Activated CD4-positive, alpha-beta T cell treated with anti-CD3 and anti-CD28 coated beads, Interleukin-2, amount 10 ng/mL, durations not matched to agents 7 days and 5 days (primary cell): Measurements from ENCODE around the gene C2CD3. TPM values are rescaled to one million over a fixed set of nuclear protein-coding genes. Genes with fewer than 3 reads are reported as not detected.
"Not testable (repeated sequence)": the region's sequence is repeated elsewhere in the genome, so short reads cannot be mapped to it uniquely, and the experiment has no call there.

Experiments used
- CTCF ChIA-PET: fragments of 350-600 bp; sonication (Branson Sonifier 250); formaldehyde crosslinking; loops from one replicate; lab custom pipeline; 2021; ENCODE audit warnings: antibody characterized with exemption; lab: Charles Lee
- POLR2A ChIA-PET: fragments of 350-600 bp; sonication (Branson Sonifier 250); formaldehyde crosslinking; loops from one replicate; lab custom pipeline; 2021; ENCODE audit warnings: antibody characterized with exemption; lab: Charles Lee
- DNase-seq: peaks from one replicate; pipeline ENCODE4 v3.0.0-alpha.2; 2020
- H3K27ac Mint-ChIP-seq: one replicate; pipeline ENCODE4 v1.8.0; 2021; ENCODE audit warnings: mild to moderate bottlenecking, moderate library complexity, mixed read lengths
- H3K27me3 Mint-ChIP-seq: one replicate; pipeline ENCODE4 v1.8.0; 2021; ENCODE audit warnings: mixed read lengths
- H3K36me3 Mint-ChIP-seq: one replicate; pipeline ENCODE4 v1.8.0; 2021; ENCODE audit warnings: low read depth, mixed read lengths
- H3K4me1 Mint-ChIP-seq: one replicate; pipeline ENCODE4 v1.8.0; 2021; ENCODE audit warnings: mixed read lengths
- H3K4me3 Mint-ChIP-seq: one replicate; pipeline ENCODE4 v1.8.0; 2021; ENCODE audit warnings: mild to moderate bottlenecking, moderate library complexity, mixed read lengths
- H3K9me3 Mint-ChIP-seq: one replicate; pipeline ENCODE4 v1.8.0; 2021; ENCODE audit warnings: mixed read lengths
- total RNA-seq, 2 experiments: library from RNA; stranded (reverse); gene quantifications; one replicate each; pipeline ENCODE4 v1.2.3, GENCODE V29; 2021

Gene C2CD3
- total RNA-seq, 2 experiments from 2014 or later = 34.0 to 39.1 TPM

DNA sequence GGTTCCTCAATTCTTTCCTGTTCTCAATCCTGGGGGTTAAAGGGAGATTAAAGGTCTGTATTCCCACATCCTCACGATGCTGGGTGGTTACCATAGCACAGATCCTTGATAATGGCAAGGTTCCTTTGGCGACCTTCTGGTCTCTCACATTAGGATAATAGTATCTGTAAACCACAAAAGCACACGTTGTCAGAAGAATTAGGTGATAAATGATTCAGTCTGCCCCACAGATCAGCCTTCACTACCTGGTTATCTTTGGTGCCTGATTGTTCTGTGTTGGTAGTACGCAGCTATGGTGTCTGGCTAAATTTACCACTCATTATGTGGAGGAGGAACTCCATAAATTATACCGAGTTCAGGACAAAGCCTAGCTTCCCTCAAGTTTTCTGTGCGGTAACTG lies 78.4 kb downstream of the C2CD3 start:
- no peaks in the 10 kb centered on the region for H3K4me1 Mint-ChIP-seq
- H3K9me3 Mint-ChIP-seq = no peaks in the 10 kb centered on the region
- peaks cover 21% of the 10 kb centered on the region for H3K36me3 Mint-ChIP-seq
- H3K4me3 Mint-ChIP-seq = no peak overlapping the region
- CTCF ChIA-PET = no interaction called here
- no peak overlapping the region for H3K27ac Mint-ChIP-seq
- no peak for DNase-seq
- H3K27me3 Mint-ChIP-seq = no peaks in the 10 kb centered on the region
- POLR2A ChIA-PET = no interaction called here

DNA sequence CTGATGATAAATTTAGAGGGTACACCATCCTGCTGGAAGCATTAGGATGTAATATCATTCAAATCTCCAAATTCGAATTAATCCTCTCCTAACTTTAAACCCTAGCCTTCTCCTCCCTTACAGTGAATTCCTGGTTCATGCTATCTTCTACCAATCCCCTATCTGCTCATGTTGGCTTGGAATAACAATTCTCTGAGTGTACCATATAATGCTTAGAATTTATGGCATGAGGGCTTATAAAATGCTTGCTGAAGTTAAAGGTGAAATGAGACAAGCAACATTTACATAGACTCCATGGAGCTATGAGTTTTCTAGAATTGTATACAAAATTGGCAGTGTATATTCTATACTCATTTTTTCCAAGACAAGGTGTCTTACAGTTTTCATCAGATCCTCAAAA lies 79.3 kb downstream of the C2CD3 start:
- no peak overlapping the region for H3K4me3 Mint-ChIP-seq
- ChIA-PET POLR2A (no interaction called here), CTCF (no interaction called here)
- H3K36me3 Mint-ChIP-seq = peaks cover 21% of the 10 kb centered on the region
- H3K4me1 Mint-ChIP-seq = no peaks in the 10 kb centered on the region
- no peak for DNase-seq
- no peaks in the 10 kb centered on the region for H3K9me3 Mint-ChIP-seq
- no peaks in the 10 kb centered on the region for H3K27me3 Mint-ChIP-seq
- no peak overlapping the region for H3K27ac Mint-ChIP-seq

DNA sequence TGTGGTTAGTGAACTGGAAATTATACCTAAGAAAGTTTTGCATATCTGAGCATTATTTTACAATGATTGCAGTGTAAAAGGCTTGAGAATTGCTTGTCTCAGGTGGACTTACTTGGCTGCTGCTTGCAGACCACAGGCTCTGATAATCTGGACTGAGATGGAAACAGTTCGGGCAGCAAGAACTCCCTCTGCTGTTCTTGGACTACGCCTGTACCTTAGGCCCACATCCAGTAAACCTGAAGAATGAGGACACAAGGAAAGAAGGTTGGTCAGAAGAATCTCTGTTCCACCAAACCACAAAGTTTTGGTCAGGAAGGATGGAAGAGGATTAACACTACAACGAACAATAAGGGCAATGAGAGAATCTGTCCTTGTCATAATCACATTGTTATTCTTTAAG lies 80.1 kb downstream of the C2CD3 start:
- CTCF ChIA-PET = no interaction called here
- Mint-ChIP-seq H3K27me3 (no peaks in the 10 kb centered on the region), H3K4me1 (no peaks in the 10 kb centered on the region), H3K27ac (no peak overlapping the region), H3K36me3 (peaks cover 20% of the 10 kb centered on the region), H3K9me3 (no peaks in the 10 kb centered on the region), H3K4me3 (no peak overlapping the region)
- POLR2A ChIA-PET = no interaction called here
- DNase-seq = no peak

DNA sequence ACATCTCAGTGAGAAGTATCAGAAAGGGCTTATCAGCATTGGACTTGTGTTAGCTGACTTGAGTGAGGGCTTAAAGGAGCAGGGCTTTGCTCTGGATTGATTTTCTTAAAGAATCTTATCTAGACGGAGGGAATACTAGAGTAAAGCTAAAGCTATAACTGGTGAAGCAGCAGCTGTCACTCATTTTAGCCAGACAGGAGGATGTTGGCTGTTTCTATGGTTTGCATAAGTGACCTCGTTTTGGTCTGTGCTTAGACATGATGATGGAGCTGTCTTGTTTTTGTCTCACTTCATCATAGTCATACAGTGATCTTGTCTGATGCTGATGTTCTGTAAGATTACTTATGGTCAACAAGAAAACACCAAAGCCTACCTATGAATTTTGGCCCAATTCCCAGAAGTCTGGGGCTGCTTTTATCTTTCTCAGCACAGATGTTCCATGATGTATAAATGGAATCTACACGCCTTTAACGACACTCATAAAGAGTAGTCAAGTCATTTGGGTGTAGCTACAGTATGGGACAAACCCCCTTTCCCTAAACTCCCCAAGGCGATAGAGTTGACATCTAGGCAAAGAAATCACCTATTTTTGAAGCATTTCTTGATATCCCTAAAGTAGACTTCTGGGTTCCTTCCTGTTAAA lies 84.4 kb downstream of the C2CD3 start:
- POLR2A ChIA-PET = no interaction called here
- Mint-ChIP-seq H3K36me3 (peaks cover 35% of the 10 kb centered on the region), H3K27ac (no peak overlapping the region), H3K27me3 (no peaks in the 10 kb centered on the region), H3K9me3 (peaks cover 2% of the 10 kb centered on the region), H3K4me1 (peaks cover 1% of the 10 kb centered on the region), H3K4me3 (no peak overlapping the region)
- CTCF ChIA-PET = interaction anchor here (1.0 to 1.2 kb wide), 2 partner anchors 12 to 16 kb away, joined by 3 read pairs; no protein-coding TSS in a partner anchor
- DNase-seq = no peak

DNA sequence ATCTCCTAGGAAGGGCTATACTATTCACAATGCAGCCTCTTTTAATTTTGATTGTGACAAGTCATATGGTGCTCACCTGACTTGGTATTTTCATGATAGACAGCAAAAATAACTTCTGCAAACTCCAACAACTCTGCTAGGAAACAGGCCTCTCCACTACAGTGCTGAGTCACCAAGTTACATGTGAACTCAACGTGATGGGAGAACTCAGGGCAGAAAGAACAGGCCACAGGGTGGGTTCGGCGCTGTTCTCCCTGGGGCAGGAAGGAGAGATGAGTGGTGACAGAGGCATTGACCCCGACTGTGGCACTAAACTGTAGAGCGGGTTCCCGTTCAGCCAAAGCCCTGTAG lies 85.3 kb downstream of the C2CD3 start:
- H3K9me3 Mint-ChIP-seq = peaks cover 2% of the 10 kb centered on the region
- no peak for DNase-seq
- no peak overlapping the region for H3K27ac Mint-ChIP-seq
- no peak overlapping the region for H3K4me3 Mint-ChIP-seq
- H3K27me3 Mint-ChIP-seq = no peaks in the 10 kb centered on the region
- H3K36me3 Mint-ChIP-seq = peaks cover 36% of the 10 kb centered on the region
- CTCF ChIA-PET = interaction anchor here (1.0 kb wide), 1 partner anchor 15 kb away, joined by 3 read pairs; no protein-coding TSS in a partner anchor
- H3K4me1 Mint-ChIP-seq = peaks cover 1% of the 10 kb centered on the region
- POLR2A ChIA-PET = no interaction called here

DNA sequence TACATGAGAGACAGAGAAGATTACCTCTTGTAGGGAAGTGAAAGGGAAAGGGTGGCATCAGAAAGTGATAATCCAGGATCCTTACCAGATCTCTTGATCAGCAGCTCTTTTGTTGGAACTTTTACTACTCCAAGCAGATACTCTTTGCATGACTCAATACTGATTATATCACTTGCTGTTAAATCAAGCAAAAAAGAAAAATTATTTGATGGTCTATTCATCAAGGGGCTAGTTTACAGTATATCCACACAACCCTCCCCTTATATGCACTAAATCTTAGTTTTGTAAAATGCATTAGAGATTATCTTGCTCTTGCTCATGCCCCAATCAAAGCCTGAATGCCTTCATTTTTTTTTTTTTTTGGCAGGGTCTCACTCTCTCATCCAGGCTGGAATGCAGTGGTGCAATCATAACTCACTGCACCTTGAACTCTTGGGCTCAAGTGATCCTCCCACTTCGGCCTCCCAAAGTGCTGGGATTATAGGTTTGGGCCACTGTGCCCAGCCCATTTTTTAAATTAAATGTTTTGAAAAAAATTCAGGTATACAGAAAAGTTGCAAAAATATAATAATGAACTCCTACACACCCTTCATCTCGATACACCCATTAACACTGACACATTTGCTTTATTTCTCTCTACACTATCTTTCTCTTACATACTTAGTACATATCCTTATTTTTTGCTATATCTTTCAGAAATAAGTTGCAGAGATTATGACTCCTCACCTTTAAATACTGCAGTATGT lies 85.8 kb downstream of the C2CD3 start:
- POLR2A ChIA-PET = no interaction called here
- no peak overlapping the region for H3K27ac Mint-ChIP-seq
- CTCF ChIA-PET = interaction anchor here (1.0 kb wide), 1 partner anchor 15 kb away, joined by 3 read pairs; no protein-coding TSS in a partner anchor
- no peaks in the 10 kb centered on the region for H3K27me3 Mint-ChIP-seq
- H3K9me3 Mint-ChIP-seq = peaks cover 2% of the 10 kb centered on the region
- DNase-seq = no peak
- peaks cover 1% of the 10 kb centered on the region for H3K4me1 Mint-ChIP-seq
- no peak overlapping the region for H3K4me3 Mint-ChIP-seq
- H3K36me3 Mint-ChIP-seq = peaks cover 39% of the 10 kb centered on the region

DNA sequence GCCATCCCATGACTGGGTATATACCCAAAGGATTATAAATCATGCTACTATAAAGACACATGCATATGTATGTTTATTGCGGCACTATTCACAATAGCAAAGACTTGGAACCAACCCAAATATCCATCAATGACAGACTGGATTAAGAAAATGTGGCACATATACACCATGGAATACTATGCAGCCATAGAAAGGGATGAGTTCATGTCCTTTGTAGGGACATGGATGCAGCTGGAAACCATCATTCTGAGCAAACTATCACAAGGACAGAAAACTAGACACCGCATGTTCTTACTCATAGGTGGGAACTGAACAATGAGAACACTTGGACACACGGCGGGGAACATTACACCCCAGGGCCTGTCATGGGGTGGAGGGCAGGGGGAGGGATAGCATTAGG lies 86.9 kb downstream of the C2CD3 start:
- H3K9me3 Mint-ChIP-seq, POLR2A ChIA-PET, CTCF ChIA-PET: not testable (repeated sequence)

DNA sequence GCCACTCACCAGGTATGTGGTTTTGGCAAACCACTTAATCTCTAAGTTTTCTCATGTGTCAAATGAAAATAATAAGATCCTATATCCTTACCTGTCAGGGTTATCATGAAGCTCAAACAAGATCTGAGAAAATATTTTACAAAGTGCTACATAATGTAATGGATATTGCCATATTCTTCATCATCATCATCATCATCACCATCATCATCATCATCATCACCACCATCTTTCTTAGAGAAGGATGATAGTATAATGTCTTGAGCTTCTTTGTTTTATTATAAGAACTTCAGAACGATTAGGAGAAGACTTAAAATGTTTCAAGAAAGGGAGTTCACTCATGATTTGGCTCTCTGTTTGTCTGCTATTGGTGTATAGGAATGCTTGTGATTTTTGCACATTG lies 89.4 kb downstream of the C2CD3 start:
- no peak for DNase-seq
- H3K4me3 Mint-ChIP-seq = no peak overlapping the region
- no peaks in the 10 kb centered on the region for H3K27me3 Mint-ChIP-seq
- peaks cover 2% of the 10 kb centered on the region for H3K9me3 Mint-ChIP-seq
- peaks cover 58% of the 10 kb centered on the region for H3K36me3 Mint-ChIP-seq
- ChIA-PET POLR2A (no interaction called here), CTCF (no interaction called here)
- peaks cover 1% of the 10 kb centered on the region for H3K4me1 Mint-ChIP-seq
- H3K27ac Mint-ChIP-seq = no peak overlapping the region

More for the DNA sequence above, 86.9 kb downstream of the C2CD3 start:
- H3K36me3 Mint-ChIP-seq = peaks cover 39% of the 10 kb centered on the region
- not testable (repeated sequence) for DNase-seq, H3K27me3 Mint-ChIP-seq, H3K4me3 Mint-ChIP-seq, H3K27ac Mint-ChIP-seq, H3K4me1 Mint-ChIP-seq

DNA sequence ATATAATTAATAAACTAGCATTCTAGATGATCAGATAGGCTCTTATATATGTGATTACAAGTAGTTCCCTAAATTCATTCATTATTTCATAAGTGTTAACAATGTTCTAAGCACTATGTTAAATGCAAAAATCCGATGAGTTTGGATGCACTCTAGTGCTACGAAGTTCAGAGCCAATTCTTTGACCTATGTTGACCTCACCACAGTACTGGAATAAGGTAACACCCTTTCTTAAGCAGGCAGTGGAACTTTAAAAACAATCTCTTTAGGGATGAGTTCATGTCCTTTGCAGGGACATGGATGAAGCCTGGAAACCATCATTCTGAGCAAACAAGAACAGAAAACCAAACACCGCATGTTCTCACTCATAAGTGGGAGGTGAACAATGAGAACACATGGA lies 93.6 kb downstream of the C2CD3 start:
- POLR2A ChIA-PET = no interaction called here
- Mint-ChIP-seq H3K27ac (no peak overlapping the region), H3K36me3 (peaks cover 48% of the 10 kb centered on the region), H3K9me3 (no peaks in the 10 kb centered on the region), H3K4me3 (no peak overlapping the region), H3K4me1 (no peaks in the 10 kb centered on the region), H3K27me3 (no peaks in the 10 kb centered on the region)
- DNase-seq = no peak
- CTCF ChIA-PET = no interaction called here

DNA sequence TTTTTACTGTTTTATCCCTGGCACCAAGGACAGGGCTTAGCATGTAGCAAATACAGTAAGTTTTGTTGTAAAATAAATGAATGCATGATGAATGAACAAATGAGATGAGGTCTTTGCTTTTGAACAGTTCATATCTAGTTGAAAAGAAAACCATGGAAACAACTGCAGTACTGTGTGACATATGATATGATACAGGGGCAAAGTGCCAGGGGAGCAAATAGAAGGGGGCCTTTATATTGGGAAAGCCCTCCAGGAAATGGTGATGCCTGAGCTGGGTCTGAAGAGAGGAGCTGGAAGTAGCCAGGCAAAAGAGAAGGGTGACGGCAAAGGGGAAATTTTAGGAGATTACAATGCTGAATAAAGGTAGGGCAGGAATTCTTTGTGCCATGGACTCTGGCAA lies 98.1 kb downstream of the C2CD3 start:
- Mint-ChIP-seq H3K27me3 (no peaks in the 10 kb centered on the region), H3K4me3 (no peak overlapping the region), H3K9me3 (no peaks in the 10 kb centered on the region), H3K36me3 (peaks cover 57% of the 10 kb centered on the region), H3K4me1 (no peaks in the 10 kb centered on the region), H3K27ac (no peak overlapping the region)
- no peak for DNase-seq
- POLR2A ChIA-PET = no interaction called here
- CTCF ChIA-PET = no interaction called here

DNA sequence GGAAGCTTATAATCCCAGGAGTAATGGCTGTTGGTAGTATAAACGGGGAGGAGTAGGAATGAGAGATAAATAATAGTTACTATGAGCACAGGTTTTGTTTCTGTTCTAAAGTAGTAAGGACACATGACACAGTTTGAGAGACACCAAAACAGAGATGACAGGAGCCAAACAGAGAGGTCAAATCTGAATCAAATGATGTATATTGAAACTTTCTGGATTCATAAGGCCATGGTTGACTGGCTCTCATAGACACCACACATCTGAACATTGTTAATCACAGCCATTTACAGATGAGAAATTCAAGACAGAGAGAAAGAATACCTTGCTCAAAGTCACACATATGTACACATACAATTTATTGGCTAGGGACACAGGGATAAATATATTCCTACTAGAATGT lies 98.5 kb downstream of the C2CD3 start:
- peaks cover 54% of the 10 kb centered on the region for H3K36me3 Mint-ChIP-seq
- H3K9me3 Mint-ChIP-seq = no peaks in the 10 kb centered on the region
- POLR2A ChIA-PET = no interaction called here
- no peaks in the 10 kb centered on the region for H3K4me1 Mint-ChIP-seq
- DNase-seq = no peak
- H3K27me3 Mint-ChIP-seq = no peaks in the 10 kb centered on the region
- H3K4me3 Mint-ChIP-seq = no peak overlapping the region
- H3K27ac Mint-ChIP-seq = no peak overlapping the region
- CTCF ChIA-PET = interaction anchor here (0.8 kb wide), 1 partner anchor 197 kb away, joined by 3 read pairs; no protein-coding TSS in a partner anchor

DNA sequence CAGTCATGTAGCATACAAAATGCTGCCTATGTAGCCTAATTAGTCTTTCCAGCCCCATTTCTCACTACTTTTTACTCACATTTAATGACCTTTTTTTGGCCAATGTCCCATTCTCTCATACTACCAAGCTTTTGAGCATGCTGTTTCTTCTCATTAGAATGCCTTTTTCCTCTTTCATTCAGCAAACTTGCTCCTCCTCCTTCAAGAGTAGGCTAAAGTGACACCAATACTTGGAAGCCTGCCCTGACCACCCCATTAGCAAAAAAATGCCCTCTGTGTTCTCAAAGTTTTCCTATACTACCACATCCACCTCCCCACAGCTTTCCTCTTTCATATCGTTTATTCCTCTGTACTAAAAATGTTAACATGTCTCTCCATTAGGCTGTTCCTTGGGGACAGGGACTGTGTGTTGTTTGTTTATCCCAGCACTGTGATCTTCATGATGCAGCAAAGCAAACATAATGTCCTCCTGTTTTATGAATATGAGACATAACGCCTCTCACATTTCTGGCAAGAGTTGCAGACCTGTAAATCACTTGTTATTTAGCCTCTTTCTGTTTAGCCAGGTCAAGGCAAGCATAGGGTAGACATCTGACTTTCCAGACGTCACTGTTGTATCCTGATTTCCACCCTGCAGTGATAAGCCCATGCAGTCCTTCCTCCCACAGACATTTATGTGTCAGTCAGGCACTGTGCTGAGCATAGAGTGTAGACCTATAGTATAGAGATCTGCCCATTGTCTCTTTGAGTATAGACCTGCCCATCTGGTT lies 99.9 kb downstream of the C2CD3 start:
- ChIA-PET CTCF (interaction anchor here (0.6 to 1.0 kb wide), 2 partner anchors 15 to 78 kb away, joined by 3 read pairs; no protein-coding TSS in a partner anchor), POLR2A (no interaction called here)
- Mint-ChIP-seq H3K4me3 (no peak overlapping the region), H3K9me3 (no peaks in the 10 kb centered on the region), H3K4me1 (no peaks in the 10 kb centered on the region), H3K27ac (no peak overlapping the region), H3K27me3 (no peaks in the 10 kb centered on the region), H3K36me3 (peaks cover 48% of the 10 kb centered on the region)
- no peak for DNase-seq
